HUDEP-2 (cell line): ENCODE data around the gene GBP6.
"Not testable (repeated sequence)": the region's sequence is repeated elsewhere in the genome, so short reads cannot be mapped to it uniquely, and the experiment has no call there.

Source experiments
- DNase-seq, 76 experiments: peaks; one replicate each; lab custom pipeline; 2025; ENCODE audit not compliant: unreplicated experiment in 76 of 76; lab: John Stamatoyannopoulos, UW

Gene GBP6

DNA sequence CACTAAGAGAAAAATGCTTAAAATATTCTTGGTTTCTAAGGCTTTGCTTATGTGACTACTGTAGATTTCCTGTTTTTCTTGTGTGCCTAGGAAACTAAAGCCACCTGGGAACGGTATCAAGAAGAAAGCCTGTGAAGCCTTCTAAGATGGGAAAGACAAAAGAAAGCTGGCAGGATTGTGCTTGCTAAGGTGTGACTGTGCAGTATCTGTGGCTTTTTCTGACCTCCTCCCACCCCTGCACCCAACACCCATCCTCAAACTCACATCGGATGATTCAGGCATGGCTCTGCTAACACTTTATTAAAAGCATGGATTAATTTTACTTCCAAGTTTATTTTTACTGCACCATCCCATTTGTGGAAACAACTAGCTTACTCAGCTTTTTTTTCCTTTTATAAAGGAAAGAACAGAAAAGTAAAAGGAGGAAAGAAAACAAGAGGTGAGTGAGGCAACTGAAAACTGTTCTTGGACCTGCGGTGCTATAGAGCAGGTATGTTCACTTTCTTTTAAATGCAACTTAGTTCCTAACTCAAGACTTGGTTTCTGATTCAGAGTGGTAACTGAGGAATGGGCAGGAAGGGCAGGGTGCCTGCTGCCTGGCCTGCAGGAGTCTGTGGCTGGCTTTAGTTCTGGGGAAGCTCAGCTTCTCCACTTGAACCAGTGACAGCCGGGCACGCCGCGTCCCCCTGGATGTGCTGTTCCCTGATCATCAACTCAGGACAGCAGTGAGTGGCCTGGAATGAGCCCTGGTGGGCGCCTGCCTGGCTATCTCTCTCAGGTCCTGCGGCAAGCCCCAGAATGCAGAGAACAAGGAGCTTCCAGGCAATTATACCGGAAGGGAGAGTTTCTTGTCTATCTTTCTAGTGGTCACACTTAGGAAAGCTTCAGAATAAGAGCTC, at the start of gene GBP6:
GBP6 (plus strand) TSS at position 422 of the 899 bp plus-strand sequence. CDS start 4,493 bp downstream, outside the sequence.
- DNase-seq, result no peak

DNA sequence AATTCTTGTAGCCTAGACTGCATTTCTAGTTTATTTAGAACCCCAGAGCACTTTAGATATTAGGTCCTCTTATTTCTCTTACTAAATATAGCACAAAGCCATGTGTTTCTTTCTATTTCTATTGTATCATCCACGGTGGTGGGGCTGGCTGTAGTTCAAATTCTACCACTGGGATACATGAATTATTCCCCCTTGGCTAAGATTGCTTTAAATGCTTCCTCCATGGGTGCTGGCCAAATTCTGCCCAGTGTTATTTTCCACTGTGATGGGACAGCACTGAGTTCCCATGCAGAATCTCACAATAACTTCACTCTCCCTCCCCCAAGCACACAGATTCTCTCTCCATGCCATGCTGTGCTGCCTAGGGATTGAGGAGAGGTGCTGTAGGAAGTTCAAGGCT, 41.5 kb upstream of the GBP6 start:
- no peak for DNase-seq

DNA sequence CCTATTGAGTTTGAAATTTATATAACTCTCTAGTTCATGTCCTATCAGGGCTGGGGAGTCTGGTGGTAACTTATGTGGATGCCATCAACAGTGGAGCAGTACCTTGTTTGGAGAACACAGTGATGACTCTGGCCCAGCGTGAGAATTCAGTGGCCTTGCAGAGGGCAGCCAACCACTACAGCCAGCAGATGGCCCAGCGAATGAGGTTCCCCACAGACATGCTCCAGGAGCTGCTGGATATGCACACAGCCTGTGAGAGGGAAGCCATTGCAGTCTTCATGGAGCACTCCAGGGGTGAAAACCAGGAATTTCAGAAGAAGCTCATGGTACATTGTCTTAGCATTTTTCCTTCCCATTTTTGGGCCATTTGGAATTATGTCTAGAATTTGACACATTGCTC, 32.0 kb upstream of the GBP6 start:
- no peak for DNase-seq

DNA sequence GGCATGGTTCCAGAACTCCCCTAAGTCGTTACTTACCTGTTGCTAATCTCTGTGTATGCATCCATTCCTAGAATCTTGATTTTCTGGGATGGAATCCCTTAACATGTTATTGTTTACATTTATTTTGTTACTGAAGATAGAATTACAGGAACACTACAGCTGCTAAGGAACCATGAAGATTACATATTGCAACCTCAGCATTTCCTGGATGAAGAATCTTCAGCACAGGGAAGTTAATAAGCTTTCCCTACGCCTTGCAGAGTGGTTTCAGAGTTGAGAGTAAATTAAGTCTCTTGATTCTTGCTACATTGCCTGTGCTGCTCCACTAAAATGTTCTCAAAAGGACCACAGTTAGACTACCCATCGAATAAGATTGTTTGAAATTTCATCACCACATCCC, 31.4 kb upstream of the GBP6 start:
- no peak for DNase-seq

GRCh38 chr1:89335486-89335885, 28.4 kb upstream of the GBP6 start:
- no peak for DNase-seq

GRCh38 chr1:89337903-89338302, 26.0 kb upstream of the GBP6 start:
- DNase-seq, result no peak

DNA sequence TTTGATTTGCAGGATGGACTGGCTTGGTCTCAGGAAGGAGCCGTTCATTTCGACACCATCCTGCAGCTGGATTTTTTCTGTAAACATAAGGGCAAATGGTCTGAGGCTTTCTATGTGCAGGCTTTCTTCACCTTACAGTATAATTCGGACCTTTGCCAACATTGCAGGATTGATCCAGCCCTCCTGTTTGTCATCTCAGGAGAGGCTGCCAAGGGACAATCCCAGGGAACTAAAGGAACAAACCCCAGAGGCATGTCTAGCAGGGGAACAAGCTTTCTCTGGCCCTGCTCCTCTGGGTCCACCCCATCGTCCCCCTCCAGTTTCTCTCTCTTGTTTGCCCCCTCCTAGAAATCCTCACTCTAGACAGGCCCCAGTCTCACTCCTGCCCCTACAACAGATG, 24.8 kb upstream of the GBP6 start:
- no peak for DNase-seq

DNA sequence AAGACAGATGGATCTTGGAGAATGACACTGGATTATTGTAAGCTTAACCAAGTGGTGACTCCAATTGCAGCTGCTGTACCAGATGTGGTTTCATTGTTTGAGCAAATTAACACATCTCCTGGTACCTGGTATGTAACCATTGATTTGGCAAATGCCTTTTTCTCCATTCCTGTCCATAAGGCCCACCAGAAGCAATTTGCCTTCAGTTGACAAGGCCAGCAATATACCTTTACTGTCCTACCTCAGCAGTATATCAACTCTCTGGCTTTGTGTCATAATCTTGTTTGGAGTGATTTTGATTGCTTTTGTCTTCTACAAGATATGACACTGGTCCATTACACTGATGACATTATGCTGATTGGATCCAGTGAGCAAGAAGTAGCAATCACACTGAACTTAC, 18.4 kb upstream of the GBP6 start:
- not testable (repeated sequence) for DNase-seq

GRCh38 chr1:89347296-89347695, 16.6 kb upstream of the GBP6 start:
- no peak for DNase-seq

- no peak for DNase-seq
Observed at GRCh38 chr1:89350298-89350697, 13.6 kb upstream of the GBP6 start.

GRCh38 chr1:89351597-89352311, 12.1 kb upstream of the GBP6 start:
- DNase-seq, result no peak

DNA sequence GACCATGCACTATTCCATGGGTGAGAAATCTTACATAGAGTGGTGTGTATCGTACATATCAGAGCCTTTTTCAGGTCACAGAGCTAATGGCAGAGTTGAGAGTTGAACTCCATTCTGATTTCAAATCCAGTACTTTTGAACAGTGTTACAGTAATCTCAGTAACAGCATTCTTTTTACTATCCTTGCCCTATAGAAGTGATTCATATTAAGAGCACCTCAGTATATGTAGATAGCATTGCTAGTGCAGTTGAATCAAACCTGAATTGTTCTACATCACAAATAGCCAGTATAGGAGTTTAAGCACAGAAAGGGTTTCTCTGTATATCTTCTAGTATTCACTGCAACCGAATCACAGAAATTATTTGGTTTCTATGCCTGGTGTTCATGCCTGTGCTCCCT, 11.4 kb upstream of the GBP6 start:
- DNase-seq, result no peak

DNA sequence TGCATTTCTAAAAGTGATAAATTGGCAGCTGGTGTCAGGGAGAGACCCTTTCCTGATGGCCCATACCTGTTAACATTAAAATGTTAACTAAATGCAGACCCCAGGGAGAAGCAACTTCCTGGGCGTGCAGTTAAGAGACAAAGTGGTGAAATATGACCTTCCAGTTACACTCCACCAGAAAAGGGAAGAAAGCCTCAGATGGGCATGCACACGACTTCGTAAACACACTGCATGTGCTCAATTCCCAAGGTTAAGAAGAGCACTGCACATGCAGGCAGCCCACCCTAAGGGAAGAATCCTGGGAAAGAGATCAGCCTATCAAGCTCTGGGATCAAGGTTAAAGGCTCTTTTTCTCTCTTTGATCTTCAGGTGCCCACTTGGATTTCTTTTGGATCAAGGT, 9.7 kb upstream of the GBP6 start:
- no peak for DNase-seq

DNA sequence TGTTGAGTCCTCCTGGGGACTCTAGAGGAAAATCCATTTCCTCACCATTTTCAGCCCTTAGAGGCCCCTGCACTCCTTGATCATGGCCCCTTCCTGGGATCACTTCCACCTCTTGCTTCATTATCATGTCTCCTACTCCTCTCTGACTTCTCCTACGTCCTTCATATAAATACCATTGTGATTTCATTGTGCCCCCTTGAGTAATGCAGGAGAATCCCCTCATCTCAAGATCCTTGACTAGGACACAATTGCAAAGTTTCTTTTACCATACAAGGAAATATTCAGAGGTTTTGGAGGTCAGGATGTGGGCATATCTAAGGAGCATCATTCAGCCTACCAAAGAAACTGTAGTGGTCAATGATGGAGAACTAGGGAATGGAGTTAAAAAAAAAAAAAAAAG, 8.8 kb upstream of the GBP6 start:
- DNase-seq, result no peak

GRCh38 chr1:89356658-89357400, 7.0 kb upstream of the GBP6 start:
- DNase-seq, result no peak

GRCh38 chr1:89358287-89358893, 5.5 kb upstream of the GBP6 start:
- peak in 52 of 76 experiments; percentile 1 to 65 (median 24) for DNase-seq

DNA sequence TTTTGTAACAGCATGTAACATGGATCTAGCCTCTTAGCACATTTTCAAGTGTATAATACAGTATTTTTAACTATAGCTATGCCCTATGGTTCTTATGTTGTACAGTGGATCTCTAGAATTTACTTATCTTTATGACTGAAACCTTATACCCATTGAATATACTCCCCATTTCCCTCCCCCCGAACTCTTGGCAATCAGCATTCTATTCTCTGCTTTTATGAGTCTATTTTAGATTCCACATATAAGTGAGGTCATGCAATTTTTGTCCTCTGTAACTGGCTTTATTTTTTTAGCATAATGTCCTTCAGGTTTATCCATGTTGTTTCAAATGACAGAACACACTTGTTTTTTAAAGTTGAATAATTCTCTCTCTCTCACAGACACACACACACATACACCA, 3.1 kb upstream of the GBP6 start:
- no peak for DNase-seq

DNA sequence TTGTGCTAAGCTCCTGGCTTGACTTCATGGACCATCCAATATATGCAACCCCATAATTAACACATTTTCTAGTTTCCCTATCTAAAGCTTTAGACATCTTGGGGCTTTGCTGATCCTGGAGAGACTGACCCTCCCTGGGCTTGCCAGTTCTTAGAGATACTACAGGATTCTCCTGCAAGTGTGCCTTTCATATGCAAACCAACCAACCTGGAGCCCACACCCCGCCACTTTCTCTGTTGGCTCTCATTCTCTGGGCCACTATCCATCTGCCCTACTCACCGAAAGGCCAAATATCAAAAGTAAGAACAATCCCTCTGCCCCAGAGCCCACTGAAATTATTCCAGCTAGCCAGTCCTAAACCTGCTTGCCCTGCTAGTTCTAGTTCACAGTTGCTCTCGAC, 2.2 kb upstream of the GBP6 start:
- no peak for DNase-seq

GRCh38 chr1:89363196-89363595, 663 bp upstream of the GBP6 start:
- no peak for DNase-seq

- no peak for DNase-seq
Observed at GRCh38 chr1:89364954-89365550, 1.2 kb downstream of the GBP6 start.

DNA sequence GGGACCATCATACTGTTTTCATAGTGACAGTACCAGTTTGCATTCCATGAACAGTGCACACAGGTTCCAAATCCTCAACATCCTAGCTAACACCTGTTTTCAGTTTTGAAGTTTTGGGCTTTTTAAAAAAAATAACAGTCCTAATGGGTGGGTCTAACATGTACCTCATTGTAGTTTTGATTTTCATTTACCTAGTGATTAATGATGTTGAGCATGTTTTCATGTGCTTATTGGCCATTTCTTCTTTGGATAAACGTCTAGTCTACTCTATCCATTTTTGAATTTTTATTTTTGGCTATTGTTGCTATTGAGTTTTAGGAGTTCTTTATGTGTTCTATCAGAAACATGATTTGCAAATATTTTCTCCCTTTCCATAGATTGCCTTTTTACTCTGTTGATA, 3.4 kb downstream of the GBP6 start:
- no peak for DNase-seq
